CD4-positive, alpha-beta T cell treated with Interleukin-17A for 1 hour (primary cell): ENCODE data around the gene ATP1B3.
"Not testable (repeated sequence)": the region's sequence is repeated elsewhere in the genome, so short reads cannot be mapped to it uniquely, and the experiment has no call there.

ENCODE experiments used
- DNase-seq: peaks from one replicate; pipeline ENCODE4 v3.0.0-alpha.2; 2020

ATP1B3 gene

DNA sequence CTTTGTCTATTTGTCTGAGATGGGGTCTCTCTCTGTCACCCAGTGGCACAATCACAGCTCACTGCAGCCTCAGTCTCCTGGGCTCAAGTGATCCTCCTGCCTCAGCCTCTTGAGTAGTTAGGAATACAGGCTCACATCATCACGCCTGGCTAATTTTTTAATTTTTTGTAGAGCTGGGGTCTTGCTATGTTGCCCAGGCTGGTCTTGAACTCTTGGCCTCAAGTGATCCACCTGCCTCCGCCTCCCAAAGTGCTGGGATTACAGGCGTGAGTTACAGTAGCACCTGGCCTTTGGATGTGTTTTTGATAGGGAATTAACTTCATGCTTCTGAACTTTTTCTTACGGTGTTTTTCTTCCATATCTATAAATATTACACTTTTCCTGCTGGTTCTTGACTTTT lies 33.5 kb downstream of the ATP1B3 start:
- DNase-seq, result not testable (repeated sequence)

DNA sequence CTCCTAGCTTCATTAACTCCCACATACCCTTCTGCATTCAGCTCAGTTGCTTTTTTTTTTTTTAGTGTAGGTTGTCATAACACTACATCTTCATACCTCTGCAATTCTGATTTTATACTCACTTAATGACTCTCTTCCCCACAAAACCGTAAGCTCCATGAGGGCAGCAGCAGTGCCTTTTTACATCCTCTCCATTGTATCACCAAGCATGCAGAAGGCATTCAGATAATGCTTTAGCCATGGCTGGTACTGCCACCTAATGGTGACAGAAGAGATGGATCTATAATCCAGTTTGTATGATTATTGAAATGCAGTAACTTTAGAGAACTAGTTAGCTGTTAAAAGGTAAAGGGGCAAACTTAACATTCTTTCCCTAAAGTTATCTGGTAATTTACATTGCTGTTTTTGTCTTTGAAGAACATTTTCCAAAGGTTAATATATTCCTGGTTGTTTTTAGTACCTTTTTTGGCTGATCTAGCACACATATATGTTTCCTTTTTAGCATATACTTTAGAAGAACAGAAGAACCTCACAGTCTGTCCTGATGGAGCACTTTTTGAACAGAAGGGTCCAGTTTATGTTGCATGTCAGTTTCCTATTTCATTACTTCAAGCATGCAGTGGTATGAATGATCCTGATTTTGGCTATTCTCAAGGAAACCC lies 36.8 kb downstream of the ATP1B3 start:
- peak; percentile 83 for DNase-seq

GRCh38 chr3:141914311-141914710 lies 37.9 kb downstream of the ATP1B3 start:
- DNase-seq, result no peak

- no peak for DNase-seq
Measured at GRCh38 chr3:141915016-141915415, 38.6 kb downstream of the ATP1B3 start.

DNA sequence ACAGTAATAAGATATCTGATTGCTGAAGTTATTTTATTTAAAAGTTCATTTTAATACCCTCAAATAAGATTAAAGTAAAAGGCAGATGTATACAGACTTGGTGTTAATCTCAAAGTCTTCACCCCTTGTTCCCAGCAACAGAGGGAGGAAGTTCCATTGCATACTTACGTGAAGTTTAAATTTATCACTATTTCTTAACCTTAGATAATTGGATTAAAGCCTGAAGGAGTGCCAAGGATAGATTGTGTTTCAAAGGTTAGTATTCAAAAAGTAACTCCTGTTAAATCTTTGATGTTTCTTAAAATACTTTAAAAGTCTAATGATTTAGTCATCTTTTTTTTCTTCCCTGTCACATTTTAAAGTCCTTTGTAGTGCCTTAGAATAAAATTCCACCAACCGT lies 39.3 kb downstream of the ATP1B3 start:
- no peak for DNase-seq

GRCh38 chr3:141920701-141921100 lies 44.3 kb downstream of the ATP1B3 start:
- no peak for DNase-seq

- DNase-seq, result no peak
Measured at GRCh38 chr3:141921316-141921715, 44.9 kb downstream of the ATP1B3 start.

- not testable (repeated sequence) for DNase-seq
Measured at GRCh38 chr3:141925677-141926076, 49.2 kb downstream of the ATP1B3 start.

GRCh38 chr3:141926929-141927328 lies 50.5 kb downstream of the ATP1B3 start:
- no peak for DNase-seq

GRCh38 chr3:141928631-141929270 lies 52.3 kb downstream of the ATP1B3 start:
- DNase-seq, result no peak

DNA sequence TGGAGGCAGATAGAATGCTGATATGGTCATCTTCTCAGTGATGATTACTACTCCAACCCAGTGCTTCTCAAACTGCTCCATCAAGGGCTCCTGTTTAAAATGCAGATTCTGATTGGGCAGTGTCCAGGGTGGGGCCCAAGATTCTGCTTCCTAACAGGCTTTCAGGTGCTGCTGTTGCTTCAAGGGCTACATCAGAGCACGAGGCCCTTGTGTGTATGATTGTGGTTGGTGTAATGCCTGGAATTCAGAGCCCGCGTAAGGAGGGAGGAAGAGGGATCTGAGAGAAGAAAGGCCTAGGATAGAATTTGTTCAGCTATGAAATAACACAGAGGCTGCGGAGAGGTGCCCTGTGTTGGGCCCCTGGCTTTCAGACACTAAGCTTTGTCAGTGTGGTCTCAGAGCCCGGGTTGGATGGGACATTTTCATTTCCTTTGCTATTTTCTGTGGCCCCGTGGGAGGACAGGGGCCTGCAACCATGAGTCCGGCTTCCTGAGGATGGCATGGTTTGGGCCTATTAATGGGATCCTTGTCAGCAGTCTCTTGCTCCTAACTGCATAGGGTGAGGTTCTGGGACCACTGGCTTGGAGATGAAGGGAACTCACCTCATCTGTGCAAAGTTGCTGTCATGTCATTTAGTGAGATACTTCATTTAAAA lies 53.0 kb downstream of the ATP1B3 start:
- no peak for DNase-seq

DNA sequence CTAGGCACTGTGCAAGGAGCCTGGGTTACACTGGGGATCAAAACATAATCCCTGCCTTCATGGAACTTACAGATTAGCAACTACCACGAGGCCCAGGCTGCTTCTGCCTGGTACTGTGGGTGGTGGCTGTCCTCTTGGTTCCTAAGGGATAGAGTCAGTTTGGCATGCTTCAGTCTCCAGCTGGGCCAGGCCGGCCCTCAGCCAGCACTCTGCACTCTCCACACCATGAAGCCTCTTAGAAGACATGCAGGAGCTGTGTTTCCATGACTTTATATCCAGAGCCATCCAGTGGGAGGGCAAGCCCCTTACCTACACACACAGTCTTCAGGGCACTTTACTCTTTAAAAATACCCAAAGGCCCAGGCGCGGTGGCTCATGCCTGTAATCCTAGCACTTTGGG lies 54.4 kb downstream of the ATP1B3 start:
- DNase-seq, result no peak

- DNase-seq, result no peak
Measured at GRCh38 chr3:141933421-141934300, 57.2 kb downstream of the ATP1B3 start.

DNA sequence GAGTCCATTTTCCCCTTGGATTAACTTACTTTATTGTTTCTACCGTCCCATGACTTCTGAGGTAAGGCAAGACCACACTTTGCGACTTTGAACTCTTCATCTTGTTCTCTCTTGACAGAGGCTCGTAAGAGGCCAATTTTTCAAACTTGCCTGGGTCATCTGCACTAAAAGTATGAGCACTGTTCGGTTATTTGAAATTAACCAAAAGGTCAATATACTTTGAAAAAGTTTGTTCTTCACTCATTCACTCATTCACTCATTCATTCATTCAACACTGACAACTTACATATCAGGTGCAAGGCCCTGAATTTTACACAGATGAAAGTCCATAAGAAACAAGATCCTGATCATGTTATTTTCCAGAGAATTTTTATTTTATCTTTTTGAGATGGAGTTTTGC lies 57.9 kb downstream of the ATP1B3 start:
- DNase-seq, result no peak

GRCh38 chr3:141938011-141938500 lies 61.6 kb downstream of the ATP1B3 start:
- no peak for DNase-seq

- DNase-seq, result no peak
Measured at GRCh38 chr3:141939759-141940158, 63.3 kb downstream of the ATP1B3 start.

GRCh38 chr3:141940194-141940776 lies 63.8 kb downstream of the ATP1B3 start:
- DNase-seq, result no peak

DNA sequence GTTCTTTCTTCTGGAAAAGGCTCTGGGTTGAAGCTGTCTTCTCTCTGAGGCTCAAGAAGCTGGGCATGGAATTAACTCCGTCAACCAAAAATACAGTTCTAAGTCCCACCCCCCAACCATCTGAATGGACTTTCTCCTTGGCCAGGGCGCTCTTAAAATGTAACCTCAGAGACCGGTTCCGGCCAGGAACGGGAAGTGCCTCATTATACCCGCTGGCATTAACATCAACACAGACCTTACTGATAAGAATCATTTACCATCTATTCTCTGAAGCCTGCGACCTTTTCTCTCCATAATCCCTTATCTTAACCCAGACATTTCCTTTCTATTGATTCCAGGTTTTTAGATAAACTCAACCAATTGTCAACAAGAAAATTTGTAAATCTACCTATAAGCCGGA lies 64.7 kb downstream of the ATP1B3 start:
- no peak for DNase-seq

DNA sequence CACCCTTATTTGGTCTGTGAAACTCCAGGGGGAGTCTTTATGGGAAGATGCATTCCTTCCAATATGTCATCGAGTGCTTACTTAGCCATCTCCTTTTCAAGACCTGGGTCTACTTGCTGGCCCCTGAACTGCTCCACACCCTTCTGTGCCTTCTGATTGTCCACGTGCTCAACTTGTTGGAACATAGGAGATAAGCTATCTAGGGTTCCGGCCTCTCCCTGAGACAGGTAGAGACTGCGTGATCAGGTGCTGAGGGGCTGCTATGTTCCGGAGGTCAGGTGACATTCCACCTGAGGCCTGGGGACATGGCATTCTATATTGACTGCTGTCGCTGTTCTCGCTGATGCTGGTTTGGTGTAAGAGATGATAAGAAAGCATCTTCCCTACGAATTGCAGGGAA lies 65.6 kb downstream of the ATP1B3 start:
- no peak for DNase-seq

DNA sequence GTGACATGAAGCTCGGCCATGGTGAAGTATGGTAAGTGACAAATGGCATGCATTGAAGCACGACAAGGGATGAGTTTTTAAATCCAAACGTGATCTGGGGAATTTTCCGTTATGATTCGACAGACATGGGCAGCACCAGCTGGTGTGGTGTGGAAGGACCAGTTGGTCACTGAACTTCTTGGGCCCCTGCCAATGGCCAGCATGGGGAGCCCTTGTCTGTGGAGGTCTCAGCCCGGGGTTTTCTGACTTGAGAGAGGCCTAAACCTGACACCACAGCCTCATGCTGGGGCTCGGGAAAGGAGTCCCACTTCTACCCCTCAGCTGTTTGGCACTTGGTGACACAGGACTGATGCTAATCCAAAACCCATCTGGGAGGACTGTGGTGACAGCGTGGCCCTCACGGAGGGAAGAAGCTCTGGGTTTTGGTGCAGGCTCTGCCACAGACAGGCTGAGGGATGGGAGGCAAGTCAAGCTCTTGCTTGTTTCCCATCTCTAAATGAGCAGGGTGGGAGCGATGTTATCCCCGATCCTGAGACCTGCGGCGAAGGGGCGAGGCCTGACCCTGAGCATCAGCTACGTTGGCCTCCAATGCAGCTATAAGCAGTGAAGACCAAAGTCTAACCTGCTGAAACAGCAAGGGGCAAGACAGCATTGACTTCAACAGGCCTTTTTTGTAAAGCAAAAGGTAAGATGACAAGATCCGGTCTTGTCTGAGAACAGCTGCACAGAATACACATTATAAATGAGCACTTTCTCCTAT lies 69.5 kb downstream of the ATP1B3 start:
- DNase-seq, result no peak

DNA sequence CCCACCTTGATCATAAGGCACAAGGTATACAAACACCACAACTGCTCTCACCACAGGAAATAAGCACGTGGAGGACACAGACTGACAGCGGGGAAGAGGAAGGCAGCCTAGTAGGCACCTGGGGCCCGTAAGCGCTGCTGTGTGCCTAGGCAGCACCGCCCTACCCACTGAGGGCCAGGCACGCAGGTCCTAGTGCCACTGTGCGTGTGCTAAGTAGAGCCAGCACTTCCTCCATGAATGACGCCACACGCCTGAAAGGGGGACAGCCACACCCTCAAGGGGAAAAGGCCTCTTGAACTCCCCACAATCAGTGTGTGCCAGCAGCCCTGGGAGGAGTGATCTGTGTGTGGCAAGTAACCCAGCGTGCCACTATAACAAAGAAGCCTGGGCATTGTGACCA lies 73.0 kb downstream of the ATP1B3 start:
- DNase-seq, result no peak

GRCh38 chr3:141949972-141950371 lies 73.5 kb downstream of the ATP1B3 start:
- DNase-seq, result no peak
